Transverse colon (tissue), 4 donors: ENCODE measurements around the gene TUT4.

Experiments
- POLR2A ChIP-seq: fragments of 450-650 bp; IDR thresholded peaks from one replicate; pipeline ENCODE4 v1.6.1; 2016; ENCODE audit warnings: antibody characterized with exemption, mild to moderate bottlenecking, moderate library complexity
- POLR2AphosphoS5 ChIP-seq, 3 donors: sonication (generic); formaldehyde crosslinking; IDR thresholded peaks; one replicate each; pipeline ENCODE4 v1.6.1; 2016; ENCODE audit warnings: antibody characterized with exemption in 3 of 3
- TF ChIP-seq, protein P1 (sequence below), 5 experiments: fragments of 200-600 bp in 3 of 5; fragments of 450-650 bp in 2 of 5; sonication (generic) in 3 of 5; IDR thresholded peaks; 1 replicate in 2 of 5; 2 replicates in 3 of 5; pipeline ENCODE4 v1.5.1; 2016 to 2017; ENCODE audit warnings: antibody characterized with exemption in 5 of 5, inconsistent platforms in 3 of 5, mild to moderate bottlenecking in 2 of 5, moderate library complexity in 1 of 5

GRCh38 chr1:52569449-52570210 lies 16.7 kb upstream of the TUT4 start:
- TF ChIP-seq, protein P1, sequence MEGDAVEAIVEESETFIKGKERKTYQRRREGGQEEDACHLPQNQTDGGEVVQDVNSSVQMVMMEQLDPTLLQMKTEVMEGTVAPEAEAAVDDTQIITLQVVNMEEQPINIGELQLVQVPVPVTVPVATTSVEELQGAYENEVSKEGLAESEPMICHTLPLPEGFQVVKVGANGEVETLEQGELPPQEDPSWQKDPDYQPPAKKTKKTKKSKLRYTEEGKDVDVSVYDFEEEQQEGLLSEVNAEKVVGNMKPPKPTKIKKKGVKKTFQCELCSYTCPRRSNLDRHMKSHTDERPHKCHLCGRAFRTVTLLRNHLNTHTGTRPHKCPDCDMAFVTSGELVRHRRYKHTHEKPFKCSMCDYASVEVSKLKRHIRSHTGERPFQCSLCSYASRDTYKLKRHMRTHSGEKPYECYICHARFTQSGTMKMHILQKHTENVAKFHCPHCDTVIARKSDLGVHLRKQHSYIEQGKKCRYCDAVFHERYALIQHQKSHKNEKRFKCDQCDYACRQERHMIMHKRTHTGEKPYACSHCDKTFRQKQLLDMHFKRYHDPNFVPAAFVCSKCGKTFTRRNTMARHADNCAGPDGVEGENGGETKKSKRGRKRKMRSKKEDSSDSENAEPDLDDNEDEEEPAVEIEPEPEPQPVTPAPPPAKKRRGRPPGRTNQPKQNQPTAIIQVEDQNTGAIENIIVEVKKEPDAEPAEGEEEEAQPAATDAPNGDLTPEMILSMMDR (IDR thresholded peaks at IDR 0.05), result no peak
- TF ChIP-seq POLR2A, result no peak
- no peak for TF ChIP-seq POLR2AphosphoS5 (IDR thresholded peaks at IDR 0.05)
